Fibroblast of the aortic adventitia (primary cell): ENCODE data around the gene PCNA. TPM values are rescaled to one million over a fixed set of nuclear protein-coding genes. Genes with fewer than 3 reads are reported as not detected.

ENCODE experiments used
- DNase-seq: peaks from one replicate; pipeline ENCODE4 v3.0.0-alpha.2; 2010; ENCODE audit warnings: low read depth
- H3K4me3 ChIP-seq: 2 replicates; pipeline ENCODE4 v1.5.1; 2011; ENCODE audit warnings: low read depth, mild to moderate bottlenecking, control low read depth, low read length, moderate library complexity
- total RNA-seq: library from RNA; depleted of rRNA; stranded (reverse); fragments of >200 nt; gene quantifications from 2 replicates; pipeline ENCODE4 v1.2.3, GENCODE V29; 2012; ENCODE audit warnings: low replicate concordance
- TF ChIP-seq, protein P1 (sequence below): IDR thresholded peaks from 2 replicates; pipeline ENCODE4 v1.5.1; 2011; ENCODE audit warnings: mild to moderate bottlenecking, low read length, control low read depth, inconsistent platforms; ENCODE audit not compliant: insufficient read depth

The PCNA gene
- total RNA-seq, 1 donor = 307 TPM

DNA sequence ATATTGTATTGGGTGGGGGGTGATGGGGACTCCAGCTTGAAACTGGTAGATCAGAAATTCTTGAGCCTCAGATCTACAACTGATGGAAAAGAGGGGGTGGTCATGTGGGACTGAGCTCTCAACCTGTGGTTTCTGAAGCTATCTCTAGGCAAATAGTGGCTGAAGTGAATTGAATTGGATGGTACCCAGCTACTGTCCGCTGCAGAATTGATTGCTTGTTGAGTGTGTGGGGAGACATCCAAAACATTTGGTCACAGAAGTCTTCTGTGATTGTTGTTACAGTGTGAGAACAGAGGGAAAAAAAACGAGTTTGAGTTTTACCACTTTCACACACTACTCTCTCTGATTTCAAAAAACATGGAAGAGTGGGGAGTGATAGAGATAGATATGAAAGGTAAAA is 21.9 kb upstream of the PCNA start:
- TF ChIP-seq, protein P1, sequence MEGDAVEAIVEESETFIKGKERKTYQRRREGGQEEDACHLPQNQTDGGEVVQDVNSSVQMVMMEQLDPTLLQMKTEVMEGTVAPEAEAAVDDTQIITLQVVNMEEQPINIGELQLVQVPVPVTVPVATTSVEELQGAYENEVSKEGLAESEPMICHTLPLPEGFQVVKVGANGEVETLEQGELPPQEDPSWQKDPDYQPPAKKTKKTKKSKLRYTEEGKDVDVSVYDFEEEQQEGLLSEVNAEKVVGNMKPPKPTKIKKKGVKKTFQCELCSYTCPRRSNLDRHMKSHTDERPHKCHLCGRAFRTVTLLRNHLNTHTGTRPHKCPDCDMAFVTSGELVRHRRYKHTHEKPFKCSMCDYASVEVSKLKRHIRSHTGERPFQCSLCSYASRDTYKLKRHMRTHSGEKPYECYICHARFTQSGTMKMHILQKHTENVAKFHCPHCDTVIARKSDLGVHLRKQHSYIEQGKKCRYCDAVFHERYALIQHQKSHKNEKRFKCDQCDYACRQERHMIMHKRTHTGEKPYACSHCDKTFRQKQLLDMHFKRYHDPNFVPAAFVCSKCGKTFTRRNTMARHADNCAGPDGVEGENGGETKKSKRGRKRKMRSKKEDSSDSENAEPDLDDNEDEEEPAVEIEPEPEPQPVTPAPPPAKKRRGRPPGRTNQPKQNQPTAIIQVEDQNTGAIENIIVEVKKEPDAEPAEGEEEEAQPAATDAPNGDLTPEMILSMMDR = no peak
- no peak for DNase-seq
- no peak overlapping the region for H3K4me3 ChIP-seq

DNA sequence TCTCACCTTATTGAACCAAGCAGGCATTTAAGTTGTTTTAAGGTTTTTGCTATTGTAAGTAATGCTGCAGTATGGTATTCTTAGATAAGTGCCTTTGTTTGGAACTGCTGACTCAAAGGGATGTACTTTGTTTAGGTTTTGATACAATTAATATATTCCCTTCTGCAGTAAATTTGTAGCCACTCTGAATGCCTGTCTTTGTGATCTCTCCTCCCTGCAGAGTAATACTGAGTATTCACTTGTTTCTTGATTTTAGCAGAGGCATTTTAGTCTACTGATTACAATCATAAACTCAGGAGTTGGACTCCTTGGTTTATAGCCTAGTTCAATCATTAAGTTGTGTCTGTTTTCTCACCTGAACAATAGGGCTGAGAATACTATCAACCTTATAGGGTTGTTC is 20.4 kb upstream of the PCNA start:
- TF ChIP-seq, protein P1 = no peak
- no peak for DNase-seq

DNA sequence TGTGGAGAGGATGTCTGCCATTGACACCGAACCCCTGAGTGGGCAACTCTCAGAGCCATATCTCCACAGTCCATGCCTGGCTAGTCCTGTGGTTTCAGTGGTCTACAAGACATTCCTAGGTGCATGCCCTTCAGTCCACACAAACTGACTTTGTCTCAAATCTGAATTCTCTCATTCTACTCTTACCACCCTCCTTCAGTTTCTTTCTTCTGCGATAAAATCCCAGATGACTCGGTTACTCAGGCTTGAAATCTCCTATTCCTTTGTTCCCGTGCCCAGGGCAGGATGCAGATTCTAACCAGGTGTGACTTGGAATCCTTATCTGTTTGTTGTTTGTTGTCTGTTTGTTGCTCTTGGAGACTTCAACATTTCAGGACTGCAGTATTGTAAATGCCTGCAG is 16.3 kb upstream of the PCNA start:
- TF ChIP-seq, protein P1 = no peak
- no peak overlapping the region for H3K4me3 ChIP-seq
- no peak for DNase-seq

More for the DNA sequence above, 20.4 kb upstream of the PCNA start:
- H3K4me3 ChIP-seq = no peak overlapping the region

DNA sequence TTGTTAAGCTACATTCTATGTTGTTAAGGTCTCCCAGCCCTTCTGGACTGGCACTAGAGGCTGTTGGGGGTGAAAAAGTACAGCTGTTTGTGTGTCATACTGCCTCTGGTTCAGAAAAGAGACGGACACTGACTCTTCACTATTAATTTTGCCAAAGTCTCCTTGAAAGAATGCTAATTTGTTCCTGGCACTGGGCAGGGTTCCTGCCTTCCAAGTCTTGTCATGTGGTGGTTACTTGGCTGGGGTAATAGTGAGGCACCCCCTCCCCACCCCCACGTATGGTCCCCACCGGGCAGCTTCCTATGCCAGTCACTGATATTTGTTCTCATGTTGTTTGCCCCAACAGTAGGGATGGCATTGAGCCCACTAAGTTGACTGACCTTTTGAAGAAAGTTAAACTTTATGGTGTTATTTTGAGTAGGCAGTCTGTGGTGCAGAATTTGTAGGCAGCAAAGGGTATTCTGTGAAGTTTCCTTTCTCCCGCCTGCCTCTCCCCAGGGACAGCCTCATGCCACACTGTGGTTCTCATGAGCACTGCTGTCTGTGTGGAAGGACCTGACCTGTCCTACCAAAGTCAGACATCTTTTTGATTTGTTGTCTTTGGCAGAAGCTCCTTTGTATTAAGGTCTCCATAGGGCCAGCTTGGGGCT is 15.7 kb upstream of the PCNA start:
- no peak overlapping the region for H3K4me3 ChIP-seq
- TF ChIP-seq, protein P1 = no peak
- DNase-seq = no peak

DNA sequence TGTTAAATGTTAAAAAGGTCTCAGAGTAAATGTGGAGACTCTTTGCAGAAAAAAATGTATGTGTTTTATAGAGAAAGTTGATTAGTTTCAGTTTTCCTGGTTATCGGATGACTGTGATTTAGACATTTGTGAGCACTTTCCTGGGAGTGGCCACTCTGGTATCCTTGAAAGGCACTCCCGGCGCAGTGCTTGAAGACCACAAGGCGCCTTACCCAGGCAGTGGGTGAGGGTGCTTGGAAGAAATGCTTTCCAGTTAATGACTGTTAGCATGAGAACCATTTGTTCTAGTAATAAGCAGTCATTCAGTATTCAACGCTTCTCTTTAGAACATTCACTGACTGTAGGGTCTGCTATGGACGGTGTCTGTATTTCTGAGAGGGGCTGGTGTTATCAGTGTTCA is 14.2 kb upstream of the PCNA start:
- no peak overlapping the region for H3K4me3 ChIP-seq
- no peak for DNase-seq

DNA sequence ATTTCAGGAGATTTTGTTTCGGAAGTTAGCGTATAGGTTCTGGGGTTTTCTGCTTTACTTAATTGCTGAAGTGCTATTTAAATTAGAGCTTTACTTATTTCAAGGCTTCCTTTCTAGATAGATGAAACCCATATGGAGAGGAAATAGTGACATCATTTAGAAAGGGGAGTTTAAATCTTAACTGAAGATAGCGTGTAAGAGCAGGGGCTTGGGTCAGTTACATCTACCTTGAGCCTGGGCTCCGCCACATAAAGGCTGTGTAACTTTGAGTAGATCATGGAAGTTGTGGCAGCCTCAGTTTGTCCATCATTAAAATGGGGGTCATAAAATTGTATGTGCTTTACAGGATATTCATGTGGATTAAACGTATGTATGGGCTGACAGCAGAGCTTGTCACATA is 11.7 kb upstream of the PCNA start:
- TF ChIP-seq, protein P1 = no peak
- H3K4me3 ChIP-seq = no peak overlapping the region
- DNase-seq = no peak

More for the DNA sequence above, 14.2 kb upstream of the PCNA start:
- TF ChIP-seq, protein P1 = no peak

DNA sequence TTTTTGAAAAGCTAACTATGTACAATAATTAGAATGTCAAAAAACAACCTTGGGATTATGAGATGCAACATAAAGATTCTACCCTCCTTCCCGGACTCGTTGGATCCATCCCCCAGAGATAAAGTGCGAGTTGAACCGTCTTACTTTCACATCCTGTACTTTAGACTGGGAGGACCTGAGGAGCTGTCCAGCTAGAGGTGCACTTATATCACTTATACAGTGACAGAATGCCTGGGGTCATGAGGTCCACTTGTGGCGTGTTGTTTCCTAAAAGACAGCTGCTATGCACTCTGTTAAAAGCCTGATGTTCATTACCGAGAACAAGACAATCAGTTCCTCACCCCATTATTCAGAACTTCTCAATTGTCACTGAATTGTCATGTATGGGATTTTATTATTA is 9.1 kb upstream of the PCNA start:
- TF ChIP-seq, protein P1 = no peak
- no peak overlapping the region for H3K4me3 ChIP-seq
- no peak for DNase-seq
